Erythroblast (primary cell): ENCODE results near the gene CEP120.

Source experiments
- GATA1 ChIP-seq: IDR thresholded peaks from 2 replicates; pipeline ENCODE4 v1.6.1; 2011; ENCODE audit warnings: low read depth, mild to moderate bottlenecking, control low read depth, low read length, moderate library complexity
- POLR2A ChIP-seq: IDR thresholded peaks from 2 replicates; pipeline ENCODE4 v1.6.1; 2011; ENCODE audit warnings: mild to moderate bottlenecking, low read length

DNA sequence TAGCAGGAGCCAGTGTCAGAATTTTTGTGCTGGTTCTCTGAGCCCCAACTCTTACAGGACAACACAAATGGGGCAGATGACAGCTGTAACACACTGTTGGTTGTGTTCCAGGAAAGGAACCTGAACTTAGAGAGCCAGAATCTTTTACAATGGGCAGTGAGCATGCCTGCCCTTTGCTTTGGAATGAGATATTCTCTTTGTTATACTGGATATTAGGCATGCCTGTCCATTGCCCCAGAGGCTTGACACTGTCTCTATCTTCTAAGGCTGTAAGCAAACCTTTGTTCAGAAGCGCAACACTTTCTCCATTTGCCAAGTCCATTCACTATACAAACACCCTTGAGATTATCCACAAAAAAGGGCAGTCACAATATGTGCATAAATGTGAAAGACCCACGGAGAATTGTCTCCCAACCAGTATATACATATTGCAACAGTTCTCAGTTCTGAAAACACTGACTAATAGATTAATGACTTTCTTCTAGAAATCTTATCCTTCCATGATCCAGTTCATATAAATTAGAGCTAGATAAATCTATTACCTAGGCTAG lies 26.3 kb upstream of the CEP120 start:
- TF ChIP-seq POLR2A (no peak), GATA1 (no peak)
